Lower leg skin (tissue), 3 donors: ENCODE data around the gene COL19A1.

Source experiments
- CTCF ChIP-seq, 3 donors: fragments of 450-650 bp; IDR thresholded peaks; one replicate each; pipeline ENCODE4 v1.5.1; 2016; ENCODE audit warnings: antibody characterized with exemption in 3 of 3, mild to moderate bottlenecking in 3 of 3, moderate library complexity in 2 of 3
- POLR2A ChIP-seq, 2 donors: fragments of 450-650 bp; IDR thresholded peaks; one replicate each; pipeline ENCODE4 v1.6.1; 2016 to 2017; ENCODE audit warnings: antibody characterized with exemption in 2 of 2, mild to moderate bottlenecking in 1 of 2, moderate library complexity in 1 of 2

GRCh38 chr6:69878795-69879194, 12.4 kb downstream of the COL19A1 start:
- no peak for TF ChIP-seq CTCF (IDR thresholded peaks at IDR 0.05)
- TF ChIP-seq POLR2A (IDR thresholded peaks at IDR 0.05), result no peak
